ENCODE measurements around the gene PRR19.

The PRR19 gene

DNA sequence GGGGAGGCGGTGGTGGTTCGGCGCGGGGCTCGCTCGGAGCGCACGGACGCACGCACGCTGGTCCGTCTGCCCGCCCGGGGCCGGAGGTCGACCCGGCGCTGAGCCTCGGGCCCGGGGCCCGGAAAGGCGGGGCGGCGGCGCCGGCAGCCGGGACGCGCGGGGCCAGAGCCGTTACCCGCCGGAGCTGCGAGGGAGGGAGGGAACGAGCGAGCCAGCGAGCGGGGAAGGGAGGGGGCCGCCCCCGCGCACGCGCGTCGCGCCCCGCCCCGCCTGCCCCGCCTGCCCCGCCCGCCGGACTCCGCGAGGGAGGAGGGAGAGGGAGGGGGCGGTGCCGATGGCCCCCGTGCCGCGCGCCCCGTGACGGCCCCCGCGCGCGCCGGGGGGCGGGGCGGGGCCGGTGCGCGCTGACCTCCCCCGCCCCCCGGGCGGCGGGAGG lies 17.8 kb upstream of the PRR19 start:
- DNase-seq = peak; percentile 87

DNA sequence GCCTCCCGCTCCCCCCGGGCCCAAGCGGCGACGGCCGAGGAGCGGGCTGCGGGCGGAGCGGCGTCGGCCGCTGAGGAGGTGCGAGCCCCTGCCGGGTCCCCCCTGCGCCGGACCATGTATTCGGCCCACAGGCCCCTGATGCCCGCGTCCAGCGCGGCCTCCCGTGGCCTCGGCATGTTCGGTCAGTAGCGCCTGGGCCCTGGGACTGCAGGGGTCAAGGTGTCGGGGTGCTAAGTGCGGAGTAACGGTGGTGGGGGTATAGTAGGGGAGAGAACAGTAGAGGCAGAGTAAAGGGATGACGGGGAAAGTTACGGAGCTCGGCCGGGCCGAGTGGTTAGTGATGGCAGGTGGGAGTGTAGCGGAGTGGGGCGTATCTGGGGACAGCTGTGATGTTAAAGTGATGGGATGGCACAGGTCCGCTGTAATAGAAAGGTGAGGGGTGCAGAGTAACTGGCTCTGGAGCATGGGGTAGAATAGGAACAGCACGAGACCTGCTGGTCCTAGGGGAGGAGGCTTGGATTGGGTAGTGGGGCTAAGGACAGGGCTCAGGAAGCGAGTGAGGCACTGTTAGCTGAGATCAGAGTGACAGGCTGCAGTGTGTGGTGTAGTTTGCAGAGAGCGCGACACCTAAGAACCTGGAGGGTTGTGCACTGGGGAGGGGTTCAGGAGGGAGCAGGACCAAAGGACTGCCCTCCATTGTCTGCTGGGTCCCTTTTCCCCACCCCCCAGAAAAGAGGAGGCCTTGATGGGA lies 17.2 kb upstream of the PRR19 start:
- DNase-seq = no peak

DNA sequence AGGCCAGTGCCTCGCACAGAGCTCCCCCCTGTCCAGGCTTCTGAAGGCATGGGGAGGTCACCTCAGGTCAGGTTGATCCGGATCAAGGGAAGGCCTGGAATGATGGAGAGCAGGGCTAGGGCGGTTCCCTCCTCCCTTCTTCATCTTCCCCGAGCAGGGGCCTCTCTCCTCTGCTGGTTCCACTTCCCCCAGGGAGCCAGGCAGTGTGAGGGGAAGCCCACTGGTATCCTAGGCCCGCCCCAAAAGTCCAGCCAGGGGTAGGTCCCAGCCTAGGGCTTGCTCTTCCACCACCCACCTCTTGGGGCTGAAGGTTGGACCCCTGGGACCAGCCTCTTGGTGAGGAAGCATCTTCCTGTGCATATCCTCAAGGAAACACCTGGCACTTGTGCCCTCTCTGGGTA lies 16.4 kb upstream of the PRR19 start:
- no peak for DNase-seq

DNA sequence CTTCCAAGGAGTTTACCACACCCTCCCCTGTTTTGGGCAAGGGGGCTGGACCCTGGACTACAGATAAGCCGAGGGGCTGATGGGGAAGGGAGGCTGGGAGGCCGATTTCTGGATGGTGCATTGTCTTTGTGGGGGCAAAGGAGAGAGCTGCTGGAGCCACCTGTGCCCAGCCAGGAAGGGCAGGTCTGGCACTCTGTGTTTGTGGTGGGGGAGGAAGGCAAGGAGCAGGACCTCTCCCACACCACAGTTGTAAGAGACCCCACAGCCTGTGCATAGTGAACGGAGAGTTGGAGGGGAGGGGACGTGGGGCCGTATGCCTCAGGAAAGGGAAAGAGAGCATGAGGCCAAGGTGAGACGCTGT lies 16.0 kb upstream of the PRR19 start:
- no peak for DNase-seq

DNA sequence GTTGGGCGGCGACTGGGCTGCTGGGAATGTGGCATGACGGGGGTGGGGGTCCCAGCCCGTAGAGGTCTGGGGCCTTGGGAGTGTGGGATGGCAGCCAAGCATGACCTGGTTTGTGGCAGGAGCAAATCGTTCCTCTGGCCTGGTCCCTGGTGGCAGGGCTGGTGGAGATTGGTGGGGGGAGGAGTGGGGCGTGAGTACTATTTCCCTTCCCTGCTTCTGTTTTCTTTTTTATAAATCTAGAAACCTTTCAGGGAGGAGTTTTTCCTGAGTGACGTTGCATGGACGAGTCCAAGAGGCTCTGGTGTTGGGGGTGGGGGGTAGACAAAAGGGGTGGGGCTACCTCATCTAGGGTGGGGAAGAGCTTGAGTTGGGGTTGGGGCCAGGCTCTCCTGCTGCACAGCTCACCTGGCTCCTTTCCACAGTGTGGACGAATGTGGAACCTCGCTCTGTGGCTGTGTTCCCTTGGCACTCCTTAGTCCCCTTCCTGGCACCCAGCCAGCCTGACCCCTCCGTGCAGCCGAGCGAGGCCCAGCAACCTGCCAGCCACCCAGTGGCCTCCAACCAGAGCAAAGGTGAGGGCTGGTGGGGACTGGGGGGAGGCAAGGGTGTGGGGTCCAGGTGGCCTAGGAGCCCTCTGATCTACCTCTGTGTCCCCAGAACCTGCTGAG lies 15.4 kb upstream of the PRR19 start:
- peak; percentile 70 for DNase-seq

DNA sequence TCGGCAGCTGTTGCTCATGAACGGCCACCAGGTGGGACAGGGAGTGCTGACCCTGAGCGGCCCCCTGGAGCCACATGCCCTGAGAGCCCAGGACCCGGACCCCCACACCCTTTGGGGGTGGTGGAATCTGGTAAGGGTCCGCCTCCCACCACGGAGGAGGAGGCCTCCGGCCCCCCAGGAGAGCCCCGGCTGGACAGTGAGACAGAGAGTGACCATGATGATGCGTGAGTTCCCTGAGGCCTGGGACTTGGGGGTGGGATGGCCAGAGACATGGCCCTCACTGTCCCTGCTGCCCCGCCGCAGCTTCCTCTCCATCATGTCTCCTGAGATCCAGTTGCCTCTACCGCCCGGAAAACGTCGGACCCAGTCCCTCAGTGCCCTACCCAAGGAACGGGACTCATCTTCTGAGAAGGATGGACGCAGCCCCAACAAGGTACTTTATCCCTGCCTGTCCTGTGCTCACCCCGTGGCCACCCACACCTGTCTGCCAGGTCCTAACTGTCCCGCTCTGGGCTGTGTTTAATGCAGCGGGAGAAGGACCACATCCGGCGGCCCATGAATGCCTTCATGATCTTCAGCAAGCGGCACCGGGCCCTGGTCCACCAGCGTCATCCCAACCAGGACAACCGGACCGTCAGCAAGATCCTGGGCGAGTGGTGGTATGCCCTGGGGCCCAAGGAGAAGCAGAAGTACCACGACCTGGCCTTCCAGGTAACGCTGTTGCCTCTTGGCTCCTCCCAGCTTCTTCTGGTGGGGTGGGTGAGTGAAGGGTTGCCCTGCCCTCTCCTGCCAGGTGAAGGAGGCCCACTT lies 14.7 kb upstream of the PRR19 start:
- no peak for DNase-seq

DNA sequence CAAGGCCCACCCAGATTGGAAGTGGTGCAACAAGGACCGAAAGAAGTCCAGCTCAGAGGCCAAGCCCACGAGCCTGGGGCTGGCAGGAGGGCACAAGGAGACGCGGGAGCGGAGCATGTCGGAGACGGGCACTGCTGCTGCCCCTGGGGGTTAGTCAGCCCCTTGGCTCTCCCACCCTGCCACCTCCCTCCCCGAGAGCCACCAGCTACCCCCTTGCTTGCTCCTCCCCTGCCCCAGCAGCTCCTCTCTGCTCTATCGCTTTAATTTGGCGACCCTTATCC lies 14.2 kb upstream of the PRR19 start:
- no peak for DNase-seq

DNA sequence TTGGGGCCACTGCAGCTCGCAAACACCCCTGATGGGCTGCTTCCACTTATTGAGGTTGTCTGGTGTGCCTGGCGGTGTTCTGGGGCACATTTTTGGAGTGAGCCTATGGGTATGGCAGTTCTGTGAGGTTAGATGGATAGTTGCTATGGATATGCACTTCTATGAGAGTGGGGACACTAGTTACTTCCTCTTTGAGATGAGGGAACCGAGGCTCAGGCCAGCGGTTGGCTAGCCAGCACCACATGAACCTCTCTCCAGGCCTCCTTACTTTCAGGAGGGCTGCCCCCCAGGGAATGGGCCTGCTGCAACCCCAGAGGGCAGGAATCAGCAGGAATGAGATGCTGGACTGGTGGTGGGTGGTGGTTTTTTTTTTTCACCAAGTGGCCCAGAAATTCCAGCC lies 13.5 kb upstream of the PRR19 start:
- DNase-seq = no peak

DNA sequence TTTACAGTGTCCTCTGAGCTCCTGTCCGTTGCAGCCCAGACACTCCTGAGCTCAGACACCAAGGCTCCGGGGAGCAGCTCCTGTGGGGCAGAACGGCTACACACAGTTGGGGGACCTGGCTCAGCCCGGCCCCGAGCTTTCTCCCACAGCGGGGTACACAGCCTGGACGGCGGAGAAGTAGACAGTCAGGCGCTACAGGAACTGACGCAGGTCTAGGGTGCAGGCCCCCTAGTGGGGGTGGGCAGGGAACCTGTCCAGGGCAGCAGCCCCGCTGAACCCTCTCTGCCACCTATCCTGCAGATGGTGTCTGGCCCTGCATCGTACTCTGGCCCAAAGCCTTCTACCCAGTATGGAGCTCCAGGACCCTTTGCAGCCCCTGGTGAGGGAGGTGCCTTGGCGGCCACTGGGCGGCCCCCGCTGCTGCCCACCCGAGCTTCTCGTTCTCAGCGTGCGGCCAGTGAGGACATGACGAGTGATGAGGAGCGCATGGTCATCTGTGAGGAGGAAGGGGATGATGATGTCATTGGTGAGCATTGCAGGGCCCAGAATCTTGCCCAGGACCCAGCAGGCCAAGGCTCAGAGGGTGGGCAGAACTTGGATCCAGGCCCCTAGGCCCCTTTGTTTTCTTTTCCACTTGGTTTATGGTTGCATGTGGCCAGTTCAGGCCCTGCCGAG lies 12.9 kb upstream of the PRR19 start:
- no peak for DNase-seq

DNA sequence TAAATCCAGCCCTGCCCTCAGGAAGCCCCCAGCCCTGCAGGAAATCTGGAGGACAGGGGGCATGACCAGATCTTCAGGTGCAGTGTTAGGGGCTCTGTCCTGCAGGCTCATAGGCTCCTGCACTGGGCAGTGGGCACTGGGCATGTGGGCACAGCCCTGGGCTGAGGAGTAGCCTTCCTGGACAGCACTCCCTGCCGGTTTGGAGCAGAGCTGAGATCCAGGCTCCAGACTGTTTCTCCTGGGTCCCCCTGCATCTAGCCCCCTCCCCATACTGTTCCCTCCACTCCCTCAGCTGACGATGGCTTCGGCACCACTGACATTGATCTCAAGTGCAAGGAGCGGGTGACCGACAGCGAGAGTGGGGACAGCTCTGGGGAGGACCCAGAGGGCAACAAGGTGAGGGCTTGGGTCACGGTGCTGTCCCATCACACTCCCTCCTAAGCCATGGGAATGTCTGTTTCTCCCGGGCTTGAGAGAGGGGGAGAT lies 12.3 kb upstream of the PRR19 start:
- no peak for DNase-seq

DNA sequence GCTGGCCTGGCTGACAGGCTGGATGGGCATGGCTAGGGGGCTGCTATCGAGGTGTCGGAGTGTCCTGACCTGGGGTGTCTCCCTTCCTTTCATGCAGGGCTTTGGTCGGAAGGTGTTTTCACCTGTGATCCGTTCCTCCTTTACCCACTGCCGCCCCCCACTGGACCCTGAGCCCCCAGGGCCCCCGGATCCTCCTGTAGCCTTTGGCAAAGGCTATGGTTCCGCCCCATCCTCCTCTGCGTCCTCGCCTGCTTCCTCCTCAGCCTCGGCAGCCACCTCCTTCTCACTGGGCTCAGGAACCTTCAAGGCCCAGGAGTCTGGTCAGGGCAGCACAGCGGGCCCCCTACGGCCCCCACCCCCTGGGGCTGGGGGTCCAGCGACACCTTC lies 11.8 kb upstream of the PRR19 start:
- DNase-seq = no peak

DNA sequence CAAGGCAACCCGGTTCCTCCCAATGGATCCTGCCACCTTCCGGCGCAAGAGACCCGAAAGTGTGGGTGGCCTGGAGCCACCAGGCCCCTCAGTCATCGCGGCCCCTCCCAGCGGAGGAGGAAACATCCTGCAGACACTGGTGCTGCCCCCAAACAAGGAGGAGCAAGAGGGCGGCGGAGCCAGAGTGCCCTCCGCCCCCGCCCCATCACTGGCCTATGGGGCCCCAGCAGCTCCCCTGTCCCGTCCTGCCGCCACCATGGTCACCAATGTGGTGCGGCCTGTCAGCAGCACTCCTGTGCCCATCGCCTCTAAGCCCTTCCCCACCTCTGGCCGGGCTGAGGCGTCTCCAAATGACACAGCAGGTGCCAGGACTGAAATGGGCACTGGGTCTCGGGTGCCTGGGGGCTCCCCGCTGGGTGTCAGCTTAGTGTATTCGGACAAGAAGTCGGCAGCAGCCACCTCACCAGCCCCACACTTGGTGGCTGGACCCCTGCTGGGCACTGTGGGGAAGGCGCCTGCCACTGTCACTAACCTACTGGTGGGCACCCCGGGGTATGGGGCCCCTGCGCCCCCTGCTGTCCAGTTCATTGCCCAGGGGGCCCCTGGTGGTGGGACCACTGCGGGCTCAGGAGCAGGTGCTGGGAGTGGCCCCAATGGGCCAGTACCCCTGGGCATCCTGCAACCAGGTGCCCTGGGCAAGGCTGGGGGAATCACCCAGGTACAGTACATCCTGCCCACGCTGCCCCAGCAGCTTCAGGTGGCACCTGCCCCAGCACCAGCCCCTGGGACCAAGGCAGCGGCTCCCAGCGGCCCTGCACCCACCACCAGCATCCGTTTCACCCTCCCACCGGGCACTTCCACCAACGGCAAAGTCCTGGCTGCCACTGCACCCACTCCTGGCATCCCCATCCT lies 11.2 kb upstream of the PRR19 start:
- peak; percentile 49 for DNase-seq

DNA sequence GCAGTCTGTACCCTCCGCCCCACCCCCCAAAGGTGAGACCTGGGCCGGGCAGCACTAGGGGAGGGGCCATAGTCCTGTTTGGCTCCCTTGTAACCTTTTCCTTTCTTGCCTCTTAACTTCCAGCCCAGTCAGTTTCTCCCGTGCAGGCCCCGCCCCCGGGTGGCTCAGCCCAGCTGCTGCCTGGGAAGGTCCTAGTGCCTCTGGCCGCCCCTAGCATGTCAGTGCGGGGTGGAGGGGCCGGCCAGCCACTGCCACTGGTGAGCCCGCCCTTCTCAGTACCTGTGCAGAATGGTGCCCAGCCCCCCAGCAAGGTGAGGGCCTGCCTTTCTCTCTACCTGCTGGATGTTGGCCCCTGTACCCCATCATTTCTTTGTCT lies 10.5 kb upstream of the PRR19 start:
- no peak for DNase-seq

DNA sequence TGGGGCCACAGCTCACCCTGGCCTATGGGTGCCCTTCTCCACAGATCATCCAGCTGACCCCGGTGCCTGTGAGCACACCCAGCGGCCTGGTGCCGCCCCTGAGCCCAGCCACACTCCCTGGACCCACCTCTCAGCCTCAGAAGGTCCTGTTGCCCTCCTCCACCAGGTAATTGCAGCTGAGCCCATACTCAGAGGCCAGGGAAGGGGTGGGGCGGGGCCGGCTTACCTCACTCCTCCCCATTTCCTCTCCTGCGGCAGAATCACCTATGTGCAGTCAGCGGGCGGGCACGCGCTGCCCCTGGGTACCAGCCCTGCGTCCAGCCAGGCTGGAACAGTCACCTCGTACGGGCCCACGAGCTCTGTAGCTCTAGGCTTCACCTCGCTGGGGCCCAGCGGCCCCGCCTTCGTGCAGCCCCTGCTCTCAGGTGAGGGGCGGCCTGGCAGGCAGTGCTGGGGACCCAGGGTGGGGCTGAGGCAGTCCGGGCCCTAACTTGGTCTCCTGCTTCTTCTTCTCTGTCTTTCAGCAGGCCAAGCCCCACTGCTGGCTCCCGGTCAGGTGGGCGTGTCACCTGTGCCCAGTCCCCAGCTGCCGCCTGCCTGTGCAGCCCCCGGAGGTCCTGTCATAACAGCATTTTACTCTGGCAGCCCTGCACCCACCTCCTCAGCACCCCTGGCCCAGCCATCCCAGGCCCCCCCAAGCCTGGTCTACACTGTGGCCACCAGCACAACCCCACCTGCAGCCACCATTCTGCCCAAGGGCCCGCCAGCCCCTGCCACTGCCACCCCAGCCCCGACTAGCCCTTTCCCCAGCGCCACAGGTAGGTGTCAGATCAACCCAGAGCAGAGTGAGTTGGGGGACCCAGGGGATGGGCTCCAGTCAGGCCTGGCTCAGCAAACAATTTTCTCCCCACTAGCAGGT lies 9.6 kb upstream of the PRR19 start:
- DNase-seq = no peak

DNA sequence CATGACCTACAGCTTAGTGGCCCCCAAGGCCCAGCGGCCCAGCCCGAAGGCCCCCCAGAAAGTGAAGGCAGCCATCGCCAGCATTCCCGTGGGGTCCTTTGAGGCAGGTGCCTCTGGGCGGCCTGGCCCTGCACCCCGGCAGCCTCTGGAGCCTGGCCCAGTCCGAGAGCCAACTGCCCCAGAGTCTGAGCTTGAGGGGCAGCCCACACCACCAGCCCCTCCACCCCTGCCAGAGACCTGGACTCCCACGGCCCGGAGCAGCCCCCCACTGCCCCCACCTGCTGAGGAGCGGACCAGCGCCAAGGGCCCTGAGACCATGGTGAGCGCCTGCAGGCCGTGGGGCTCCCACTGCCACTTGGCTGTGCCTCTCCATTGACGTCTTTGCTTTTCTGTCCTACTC lies 9.0 kb upstream of the PRR19 start:
- DNase-seq = no peak

DNA sequence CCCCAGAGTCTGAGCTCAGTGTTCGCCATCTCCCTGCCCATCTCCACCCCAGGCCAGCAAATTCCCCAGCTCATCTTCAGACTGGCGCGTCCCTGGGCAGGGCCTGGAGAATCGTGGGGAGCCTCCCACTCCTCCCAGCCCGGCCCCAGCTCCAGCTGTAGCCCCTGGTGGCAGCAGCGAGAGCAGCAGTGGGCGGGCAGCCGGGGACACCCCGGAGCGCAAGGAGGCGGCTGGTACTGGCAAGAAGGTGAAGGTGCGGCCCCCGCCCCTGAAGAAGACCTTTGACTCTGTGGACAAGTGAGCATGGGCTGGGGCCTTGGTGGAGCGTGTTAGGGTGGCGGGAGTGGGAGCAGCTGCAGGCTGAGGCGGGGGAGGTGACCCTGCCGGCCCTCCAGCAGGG lies 8.4 kb upstream of the PRR19 start:
- no peak for DNase-seq

DNA sequence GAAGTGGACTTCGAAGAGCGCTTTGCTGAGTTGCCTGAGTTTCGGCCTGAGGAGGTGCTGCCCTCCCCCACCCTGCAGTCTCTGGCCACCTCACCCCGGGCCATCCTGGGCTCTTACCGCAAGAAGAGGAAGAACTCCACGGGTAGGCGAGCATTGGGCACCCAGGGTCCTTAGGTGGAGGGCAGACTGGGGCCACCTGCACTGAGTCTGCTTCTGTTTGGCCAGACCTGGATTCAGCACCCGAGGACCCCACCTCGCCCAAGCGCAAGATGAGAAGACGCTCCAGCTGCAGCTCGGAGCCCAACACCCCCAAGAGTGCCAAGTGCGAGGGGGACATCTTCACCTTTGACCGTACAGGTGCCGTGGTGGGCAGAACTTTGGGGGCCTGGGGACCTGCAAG lies 8.0 kb upstream of the PRR19 start:
- DNase-seq = no peak

DNA sequence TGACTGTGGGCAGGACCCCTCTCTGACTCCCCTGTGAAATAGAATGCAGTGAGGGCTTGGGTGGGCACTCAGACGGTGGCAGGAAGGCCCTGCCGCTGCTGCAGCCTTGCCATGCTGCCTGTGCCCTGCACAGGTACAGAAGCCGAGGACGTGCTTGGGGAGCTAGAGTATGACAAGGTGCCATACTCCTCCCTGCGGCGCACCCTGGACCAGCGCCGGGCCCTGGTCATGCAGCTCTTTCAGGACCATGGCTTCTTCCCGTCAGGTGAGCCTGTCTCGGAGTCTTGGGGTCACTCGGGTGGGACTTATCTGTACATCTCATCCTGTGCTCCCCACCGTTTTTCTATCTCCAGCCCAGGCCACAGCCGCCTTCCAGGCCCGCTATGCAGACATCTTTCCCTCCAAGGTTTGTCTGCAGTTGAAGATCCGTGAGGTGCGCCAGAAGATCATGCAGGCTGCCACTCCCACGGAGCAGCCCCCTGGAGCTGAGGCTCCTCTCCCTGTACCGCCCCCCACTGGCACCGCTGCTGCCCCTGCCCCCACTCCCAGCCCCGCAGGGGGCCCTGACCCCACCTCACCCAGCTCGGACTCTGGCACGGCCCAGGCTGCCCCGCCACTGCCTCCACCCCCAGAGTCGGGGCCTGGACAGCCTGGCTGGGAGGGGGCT lies 7.3 kb upstream of the PRR19 start:
- no peak for DNase-seq

DNA sequence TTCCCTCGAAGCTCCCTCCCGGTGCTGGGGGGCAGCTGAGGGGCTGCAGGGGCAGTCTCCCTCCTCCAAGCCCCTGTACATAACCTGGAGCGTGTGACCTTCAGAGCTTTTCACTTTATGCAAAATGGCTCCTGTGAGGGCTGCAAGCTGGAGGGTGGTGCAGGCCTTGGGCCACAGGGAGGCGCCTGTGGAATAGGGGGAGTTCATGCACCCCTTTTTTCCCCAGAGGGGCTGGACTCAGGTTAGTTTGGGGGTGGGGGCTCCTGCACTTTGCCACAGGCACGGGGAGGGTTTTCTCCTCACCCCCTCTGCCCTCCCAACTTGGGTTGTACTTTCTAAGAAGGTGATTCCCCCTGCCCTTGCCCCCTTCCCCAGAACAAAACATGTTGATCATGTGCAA lies 6.6 kb upstream of the PRR19 start:
- DNase-seq = no peak

DNA sequence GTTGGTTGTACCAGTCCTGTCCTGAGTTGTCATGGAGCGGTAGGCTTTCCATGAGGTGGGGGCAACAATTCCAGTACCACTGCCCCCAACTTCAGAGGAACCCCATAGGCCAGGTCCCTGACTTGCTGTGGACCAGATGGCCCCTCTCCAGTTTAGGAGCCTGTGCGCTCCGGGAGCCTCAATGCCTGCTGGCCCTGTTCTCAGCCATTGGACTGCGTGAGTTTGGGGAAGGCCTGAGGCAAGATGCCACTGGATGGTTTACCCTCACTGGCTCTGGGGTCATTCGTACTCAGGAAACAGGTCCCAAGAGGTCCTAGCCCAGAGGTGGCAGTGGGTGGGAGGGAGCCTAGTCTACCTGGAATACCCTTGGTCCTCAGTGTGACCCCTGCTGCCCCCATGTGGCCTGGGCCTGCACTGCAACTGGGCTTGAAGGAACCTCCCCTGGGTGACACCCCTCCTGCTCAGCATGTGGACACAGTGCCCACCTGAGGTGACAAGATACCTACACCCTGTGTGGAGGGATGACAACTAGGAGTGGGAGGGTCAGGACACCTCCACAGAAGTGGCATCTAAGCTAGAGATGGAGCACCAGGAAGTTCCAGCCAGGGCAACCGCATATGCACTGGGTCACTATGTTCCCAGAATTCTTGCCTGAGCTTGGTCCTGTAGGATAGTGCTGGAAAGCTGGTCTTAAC lies 6.0 kb upstream of the PRR19 start:
- DNase-seq = peak; percentile 61

All from fibroblast of skin of right biceps (primary cell).